HFFc6 (cell line): ENCODE data around the gene MMP2. TPM values are rescaled to one million over a fixed set of nuclear protein-coding genes. Genes with fewer than 3 reads are reported as not detected.

Experiments used
- DNase-seq: peaks from one replicate; pipeline ENCODE4 v3.0.0-alpha.2; 2018
- H3K27ac Mint-ChIP-seq: 2 replicates; pipeline ENCODE4 v1.8.0; 2020; ENCODE audit warnings: mild to moderate bottlenecking, mixed read lengths
- H3K27me3 Mint-ChIP-seq: 2 replicates; pipeline ENCODE4 v1.8.0; 2021; ENCODE audit warnings: mild to moderate bottlenecking, moderate library complexity, mixed read lengths; ENCODE audit not compliant: insufficient read depth
- H3K36me3 Mint-ChIP-seq: 2 replicates; pipeline ENCODE4 v1.8.0; 2021; ENCODE audit warnings: low read depth, mixed read lengths
- H3K4me1 Mint-ChIP-seq: 2 replicates; pipeline ENCODE4 v1.8.0; 2020; ENCODE audit warnings: low read depth, mixed read lengths
- H3K4me3 Mint-ChIP-seq: 2 replicates; pipeline ENCODE4 v1.8.0; 2020; ENCODE audit warnings: mild to moderate bottlenecking, moderate library complexity, mixed read lengths
- H3K9me3 Mint-ChIP-seq: 2 replicates; pipeline ENCODE4 v1.8.0; 2020; ENCODE audit warnings: mild to moderate bottlenecking, mixed read lengths
- total RNA-seq, 6 experiments: library from RNA; stranded (reverse); fragmentation: NEBNext Ultra II Directional; extraction: Animal tissue kit (Norgen Biotek cat#: 25700); gene quantifications; 2 replicates in 1 of 6; 3 replicates in 5 of 6; pipeline ENCODE4 v1.2.3, GENCODE V29; 2021
- TF ChIP-seq, protein P1 (sequence below): fragments of 200-600 bp; sonication (generic); IDR thresholded peaks from 2 replicates; pipeline ENCODE4 v1.5.0; 2021; ENCODE audit warnings: antibody characterized with exemption, mild to moderate bottlenecking

The MMP2 gene
- total RNA-seq, 6 experiments from 2014 or later, result 446 to 563 (median 511) TPM

DNA sequence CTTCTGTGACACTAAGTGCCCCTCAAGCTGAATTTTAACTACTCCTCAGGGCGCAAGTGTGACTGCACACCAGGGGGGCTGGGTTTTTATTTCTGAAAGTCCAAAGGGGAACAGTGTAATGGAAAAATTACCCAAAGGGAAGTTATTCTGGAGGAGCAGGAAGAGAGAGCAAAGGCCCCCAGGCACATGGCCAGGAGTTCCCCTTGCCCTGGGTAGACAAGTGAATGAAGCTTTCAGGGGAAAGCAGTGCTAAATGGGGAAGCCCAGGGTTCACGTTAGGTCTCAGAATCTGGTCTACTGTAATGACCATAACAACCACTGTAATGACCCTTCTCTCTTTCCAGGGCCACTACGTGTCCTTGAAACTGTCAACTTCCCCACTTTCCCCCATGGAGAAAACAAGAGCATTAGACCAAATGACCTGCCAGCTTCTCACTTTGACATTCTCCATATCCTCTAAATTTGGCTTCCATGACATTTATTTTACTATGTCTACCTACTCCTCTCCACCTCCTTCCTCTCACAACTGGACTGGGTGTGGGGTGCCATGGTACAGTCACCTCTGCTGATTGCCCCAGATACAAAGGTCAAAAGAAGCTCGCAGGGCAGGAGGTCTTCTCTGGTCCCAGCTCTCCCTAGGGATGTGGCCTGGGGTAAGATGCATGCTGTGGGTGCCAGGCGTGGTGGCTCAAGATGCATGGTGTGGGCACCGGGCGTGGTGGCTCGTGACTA, 34.1 kb upstream of the MMP2 start:
- Mint-ChIP-seq H3K4me3 (no peak overlapping the region), H3K9me3 (no peaks in the 10 kb centered on the region)
- TF ChIP-seq, protein P1, sequence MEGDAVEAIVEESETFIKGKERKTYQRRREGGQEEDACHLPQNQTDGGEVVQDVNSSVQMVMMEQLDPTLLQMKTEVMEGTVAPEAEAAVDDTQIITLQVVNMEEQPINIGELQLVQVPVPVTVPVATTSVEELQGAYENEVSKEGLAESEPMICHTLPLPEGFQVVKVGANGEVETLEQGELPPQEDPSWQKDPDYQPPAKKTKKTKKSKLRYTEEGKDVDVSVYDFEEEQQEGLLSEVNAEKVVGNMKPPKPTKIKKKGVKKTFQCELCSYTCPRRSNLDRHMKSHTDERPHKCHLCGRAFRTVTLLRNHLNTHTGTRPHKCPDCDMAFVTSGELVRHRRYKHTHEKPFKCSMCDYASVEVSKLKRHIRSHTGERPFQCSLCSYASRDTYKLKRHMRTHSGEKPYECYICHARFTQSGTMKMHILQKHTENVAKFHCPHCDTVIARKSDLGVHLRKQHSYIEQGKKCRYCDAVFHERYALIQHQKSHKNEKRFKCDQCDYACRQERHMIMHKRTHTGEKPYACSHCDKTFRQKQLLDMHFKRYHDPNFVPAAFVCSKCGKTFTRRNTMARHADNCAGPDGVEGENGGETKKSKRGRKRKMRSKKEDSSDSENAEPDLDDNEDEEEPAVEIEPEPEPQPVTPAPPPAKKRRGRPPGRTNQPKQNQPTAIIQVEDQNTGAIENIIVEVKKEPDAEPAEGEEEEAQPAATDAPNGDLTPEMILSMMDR, result no peak

DNA sequence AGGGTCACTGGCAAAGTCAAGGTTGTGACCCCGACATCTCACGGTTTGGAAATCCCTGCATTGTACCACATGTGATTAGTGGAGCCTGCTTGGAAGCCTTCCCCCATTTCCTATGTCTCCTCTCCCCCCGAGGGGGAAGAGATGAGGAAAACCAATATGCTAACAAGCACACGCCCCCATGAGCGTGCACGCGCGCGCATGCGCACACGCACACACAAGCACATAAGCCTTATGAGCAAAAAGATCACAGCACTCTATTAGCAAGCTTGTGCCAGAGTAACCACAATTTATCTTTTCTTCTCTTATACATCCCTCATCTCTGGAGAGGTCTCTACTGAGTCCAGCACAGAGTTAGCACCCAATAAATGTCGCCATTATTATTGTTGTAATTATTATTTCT, 31.8 kb upstream of the MMP2 start:
- Mint-ChIP-seq H3K27ac (no peak overlapping the region), H3K4me1 (no peaks in the 10 kb centered on the region), H3K36me3 (no peaks in the 10 kb centered on the region), H3K4me3 (no peak overlapping the region), H3K9me3 (no peaks in the 10 kb centered on the region), H3K27me3 (peaks cover 11% of the 10 kb centered on the region; the same call in 1 of the 2 replicates)
- DNase-seq, result no peak
- TF ChIP-seq, protein P1, result no peak

More for the DNA sequence above, 34.1 kb upstream of the MMP2 start:
- H3K4me1 Mint-ChIP-seq, result no peaks in the 10 kb centered on the region
- H3K36me3 Mint-ChIP-seq, result no peaks in the 10 kb centered on the region
- H3K27me3 Mint-ChIP-seq, result peaks cover 17% of the 10 kb centered on the region; the same call in 1 of the 2 replicates
- no peak for DNase-seq
- no peak overlapping the region for H3K27ac Mint-ChIP-seq

DNA sequence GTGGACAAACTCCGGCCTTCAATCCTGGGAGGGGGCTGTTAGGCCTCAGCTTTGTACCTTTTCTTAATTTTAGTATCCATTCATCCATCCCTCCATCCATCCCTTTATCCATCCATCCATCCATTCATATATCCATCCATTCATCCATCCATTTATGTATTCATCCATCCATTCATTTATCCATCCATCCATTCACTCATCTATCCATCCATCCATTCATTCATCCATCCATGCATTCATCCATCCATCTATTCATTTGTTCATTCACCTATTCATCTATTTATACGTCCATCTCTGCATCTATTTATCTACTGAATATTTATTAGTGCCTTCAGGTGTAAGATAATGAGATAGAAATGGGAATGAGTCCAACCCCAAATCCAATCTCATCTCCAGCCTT, 26.0 kb upstream of the MMP2 start:
- TF ChIP-seq, protein P1, result no peak
- H3K4me1 Mint-ChIP-seq, result no peaks in the 10 kb centered on the region
- DNase-seq, result no peak
- no peak overlapping the region for H3K4me3 Mint-ChIP-seq
- H3K27me3 Mint-ChIP-seq, result peaks cover 5% of the 10 kb centered on the region
- no peaks in the 10 kb centered on the region for H3K36me3 Mint-ChIP-seq
- no peaks in the 10 kb centered on the region for H3K9me3 Mint-ChIP-seq
- H3K27ac Mint-ChIP-seq, result no peak overlapping the region

DNA sequence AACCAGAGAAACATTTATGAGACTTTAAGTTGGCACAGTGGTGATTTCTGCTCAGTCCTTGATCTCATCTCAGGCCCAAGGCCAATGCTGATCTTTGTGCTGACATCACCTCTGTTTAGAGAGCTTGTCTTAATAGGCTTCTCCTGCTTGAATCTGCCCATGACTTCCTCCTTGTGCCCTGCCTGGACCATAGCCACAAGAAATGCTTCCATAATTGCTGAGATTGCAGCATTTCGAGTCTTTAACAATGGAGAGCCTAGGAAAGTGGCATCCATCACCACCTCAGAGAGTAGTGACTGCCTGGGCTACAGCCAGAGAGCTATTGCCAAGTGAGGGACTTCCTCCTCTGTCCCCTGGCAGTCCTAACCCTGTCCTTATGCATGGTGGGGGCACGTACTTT, 25.1 kb upstream of the MMP2 start:
- Mint-ChIP-seq H3K36me3 (no peaks in the 10 kb centered on the region), H3K9me3 (no peaks in the 10 kb centered on the region), H3K4me1 (no peaks in the 10 kb centered on the region), H3K27ac (no peak overlapping the region), H3K4me3 (no peak overlapping the region), H3K27me3 (peaks cover 5% of the 10 kb centered on the region)
- no peak for DNase-seq
- TF ChIP-seq, protein P1, result no peak

DNA sequence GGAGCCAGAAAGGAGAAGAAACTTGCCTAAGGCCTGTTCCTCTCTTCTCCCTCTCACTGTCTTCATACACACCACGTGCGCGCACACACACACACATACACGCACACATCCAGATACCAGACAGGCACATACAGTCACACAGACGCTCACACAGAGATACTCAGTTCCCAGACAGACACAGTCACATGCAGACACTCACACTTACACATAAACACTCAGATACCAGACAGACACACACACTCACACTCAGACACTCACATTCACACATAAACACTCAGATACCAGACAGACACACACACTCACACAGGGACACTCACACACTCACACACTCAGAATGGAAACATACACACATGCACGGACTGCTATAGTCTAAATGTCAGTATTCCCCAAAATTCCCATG, 24.1 kb upstream of the MMP2 start:
- Mint-ChIP-seq H3K4me3 (no peak overlapping the region), H3K27me3 (peaks cover 8% of the 10 kb centered on the region), H3K4me1 (no peaks in the 10 kb centered on the region), H3K27ac (no peak overlapping the region), H3K9me3 (no peaks in the 10 kb centered on the region), H3K36me3 (no peaks in the 10 kb centered on the region)
- DNase-seq, result no peak
- TF ChIP-seq, protein P1, result no peak
